ENCODE measurements around the gene RIGI.

- TF ChIP-seq CTCF (conservative IDR thresholded peaks at IDR 0.05; ENCODE audit: low read length) = no peak
- TF ChIP-seq EZH2phosphoT487 (IDR thresholded peaks at IDR 0.05; ENCODE audit: borderline replicate concordance, low read depth, low read length) = no peak
Measured at GRCh38 chr9:32570262-32570661, 44.3 kb upstream of the RIGI start.

Data from OCI-LY7 (cell line).